ENCODE data around the gene PLEKHA7.

GRCh38 chr11:16793511-16793910 lies 220.7 kb downstream of the PLEKHA7 start:
- TF ChIP-seq CTCF (IDR thresholded peaks at IDR 0.05) (no peak), ZFX (IDR thresholded peaks at IDR 0.05; ENCODE audit: borderline replicate concordance) (no peak)
